GM19099 (cell line): ENCODE data around the gene VSX2.

Experiments used
- POLR2A ChIP-seq: IDR thresholded peaks from 3 replicates; pipeline ENCODE4 v1.6.1; 2011; ENCODE audit warnings: low read depth; ENCODE audit not compliant: insufficient read length; ENCODE audit errors: extremely low read depth

VSX2 gene

GRCh38 chr14:74261288-74261687 is 22.0 kb downstream of the VSX2 start:
- no peak for TF ChIP-seq POLR2A

DNA sequence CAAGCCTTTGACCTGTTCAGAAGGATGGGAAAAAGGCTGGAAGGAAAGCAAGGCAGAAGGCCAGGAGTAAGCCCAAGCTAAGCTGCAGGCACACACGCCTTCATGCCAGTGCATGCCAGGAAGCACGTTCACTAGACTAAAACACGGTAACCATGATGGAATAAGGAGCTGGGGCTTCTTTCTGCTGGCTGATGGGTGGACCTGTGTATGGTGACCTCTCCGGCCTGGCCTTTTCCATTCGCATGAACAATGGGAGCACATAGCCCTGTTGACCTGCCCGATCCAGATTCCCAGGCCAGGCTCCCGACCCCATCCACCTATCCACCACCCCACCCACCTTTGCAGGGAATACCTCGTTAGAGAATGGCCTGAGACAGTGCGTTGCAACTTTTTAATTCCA is 22.8 kb downstream of the VSX2 start:
- TF ChIP-seq POLR2A = no peak

DNA sequence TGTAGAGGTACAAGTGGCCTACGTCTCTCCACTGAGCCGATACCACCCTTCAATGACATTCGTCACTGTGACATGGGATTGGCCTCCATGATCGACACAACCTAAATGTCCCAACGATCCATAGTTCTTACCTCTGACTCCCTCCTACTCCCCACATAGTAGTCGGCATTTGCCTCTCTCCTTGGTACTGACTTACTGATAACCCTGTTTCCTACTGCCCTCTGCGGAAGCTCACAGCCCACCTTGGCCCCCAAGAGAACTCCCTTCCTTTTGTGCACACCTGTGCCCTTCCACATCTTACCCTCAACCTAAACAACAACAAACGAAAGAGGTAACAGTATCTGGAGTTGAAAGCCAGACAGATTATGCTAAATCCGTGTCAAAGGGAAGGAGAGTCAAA is 23.9 kb downstream of the VSX2 start:
- no peak for TF ChIP-seq POLR2A

- TF ChIP-seq POLR2A = no peak
Observed at GRCh38 chr14:74263921-74264320, 24.7 kb downstream of the VSX2 start.

DNA sequence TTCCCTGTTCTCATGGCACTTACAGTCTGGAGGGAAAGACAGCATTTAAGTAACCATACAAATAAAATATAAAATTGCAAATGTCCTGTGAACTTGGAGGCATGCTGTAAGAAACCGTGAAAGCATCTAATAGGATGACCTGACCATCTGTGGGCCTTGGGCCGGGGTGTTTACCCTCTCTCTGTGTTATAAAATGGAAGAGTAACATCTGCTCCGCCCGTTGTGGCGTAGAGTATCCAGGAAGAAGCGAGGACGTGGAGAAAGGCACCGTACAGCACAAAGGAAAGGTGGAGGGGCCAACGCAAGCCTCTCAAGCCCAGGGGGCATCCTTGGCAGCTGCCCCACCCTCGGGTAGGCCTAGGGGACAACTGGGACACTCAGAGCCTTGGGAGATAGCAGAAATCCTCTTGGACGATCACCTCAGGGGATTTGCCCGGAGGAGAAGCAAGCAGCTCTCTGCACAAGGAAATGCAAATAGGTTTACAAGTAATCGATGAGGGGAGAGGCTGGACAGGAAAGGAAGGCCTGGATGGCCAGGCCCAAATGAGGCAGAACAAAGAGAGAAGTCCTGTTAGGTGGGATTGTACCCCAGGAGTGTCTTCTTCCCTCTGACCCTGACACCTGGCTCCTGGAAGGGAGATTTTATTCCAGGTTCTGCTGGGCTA is 26.2 kb downstream of the VSX2 start:
- no peak for TF ChIP-seq POLR2A

GRCh38 chr14:74267588-74267987 is 28.3 kb downstream of the VSX2 start:
- TF ChIP-seq POLR2A = no peak

- TF ChIP-seq POLR2A = no peak
Observed at GRCh38 chr14:74271365-74271764, 32.1 kb downstream of the VSX2 start.

- TF ChIP-seq POLR2A = no peak
Observed at GRCh38 chr14:74275241-74275841, 36.1 kb downstream of the VSX2 start.

DNA sequence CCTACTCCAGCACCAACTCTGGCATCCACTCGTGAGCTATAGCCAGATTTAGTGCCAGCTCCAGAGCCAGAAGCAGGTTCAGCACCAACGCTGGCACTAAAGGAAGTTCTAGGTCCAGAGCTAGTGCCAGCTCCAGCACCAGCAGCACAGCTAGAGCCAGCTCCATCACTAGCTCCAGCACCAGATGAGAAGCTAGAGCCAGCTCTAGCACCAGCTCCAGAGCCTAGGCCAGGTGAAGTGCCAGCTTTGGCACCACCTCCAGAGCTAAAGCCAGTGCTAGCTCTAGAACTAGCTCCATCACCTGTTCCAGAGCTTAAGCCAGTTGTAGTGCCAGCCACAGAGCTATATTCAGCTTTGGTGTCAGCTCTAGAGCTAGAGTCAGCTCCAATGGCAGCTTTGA is 38.8 kb downstream of the VSX2 start:
- TF ChIP-seq POLR2A = no peak

DNA sequence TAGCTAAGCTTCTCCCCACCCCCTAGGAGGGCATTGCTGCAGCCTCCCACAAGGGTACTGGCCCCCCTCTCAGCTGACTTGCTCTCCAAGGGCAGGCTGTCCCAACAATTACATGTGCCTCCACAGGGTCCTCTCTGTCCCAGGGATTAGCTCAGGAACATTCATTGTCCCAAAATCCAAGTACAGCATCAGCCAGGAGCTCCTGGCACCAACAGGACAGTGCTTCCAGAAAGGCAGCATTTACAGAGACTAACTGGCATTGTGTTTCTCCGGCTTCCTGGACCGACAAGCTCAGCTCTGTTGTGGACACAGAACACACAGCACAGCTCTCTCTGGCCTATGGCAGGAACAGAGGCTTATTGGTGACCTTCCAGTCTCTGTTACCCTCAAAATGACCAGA is 41.8 kb downstream of the VSX2 start:
- no peak for TF ChIP-seq POLR2A

DNA sequence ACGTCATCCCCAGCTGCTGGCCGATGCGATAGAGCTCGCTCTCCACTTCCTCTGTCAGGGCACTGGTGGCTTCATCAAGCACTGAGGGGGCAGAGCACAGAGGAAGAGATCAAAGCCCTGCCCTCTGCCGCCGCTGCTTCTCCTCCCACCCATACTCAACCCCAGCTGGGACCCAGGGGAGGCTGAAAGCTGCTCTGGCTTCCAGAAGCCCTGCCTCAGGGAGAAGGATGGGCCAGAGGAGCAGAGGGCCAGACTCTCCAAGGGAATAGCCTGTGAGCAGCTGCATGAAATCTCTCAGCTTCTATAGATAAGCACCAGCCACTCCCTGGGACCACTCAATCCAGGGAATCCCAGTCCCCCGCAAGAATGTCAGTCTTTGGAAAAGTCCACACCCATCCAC is 47.5 kb downstream of the VSX2 start:
- TF ChIP-seq POLR2A = no peak

- TF ChIP-seq POLR2A = no peak
Observed at GRCh38 chr14:74289801-74290200, 50.6 kb downstream of the VSX2 start.

DNA sequence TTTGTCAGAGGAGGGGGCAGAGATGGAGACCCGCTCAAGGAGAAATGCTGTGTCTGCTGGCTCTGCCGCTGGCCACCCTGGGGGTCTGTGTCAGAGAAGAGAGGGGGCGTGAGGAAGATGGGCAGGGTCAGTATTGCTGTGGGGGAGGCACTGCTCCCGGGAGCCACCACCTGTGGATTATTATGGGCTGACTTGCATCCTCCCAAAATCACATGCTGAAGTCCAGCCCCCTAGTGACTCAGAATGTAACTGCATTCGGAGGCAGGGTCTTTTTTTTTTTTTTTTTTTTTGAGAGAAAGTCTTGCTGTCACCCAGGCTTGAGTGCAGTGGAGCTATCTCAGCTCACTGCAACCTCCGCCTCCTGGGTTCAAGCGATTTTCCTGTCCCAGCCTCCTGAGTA is 51.2 kb downstream of the VSX2 start:
- no peak for TF ChIP-seq POLR2A

DNA sequence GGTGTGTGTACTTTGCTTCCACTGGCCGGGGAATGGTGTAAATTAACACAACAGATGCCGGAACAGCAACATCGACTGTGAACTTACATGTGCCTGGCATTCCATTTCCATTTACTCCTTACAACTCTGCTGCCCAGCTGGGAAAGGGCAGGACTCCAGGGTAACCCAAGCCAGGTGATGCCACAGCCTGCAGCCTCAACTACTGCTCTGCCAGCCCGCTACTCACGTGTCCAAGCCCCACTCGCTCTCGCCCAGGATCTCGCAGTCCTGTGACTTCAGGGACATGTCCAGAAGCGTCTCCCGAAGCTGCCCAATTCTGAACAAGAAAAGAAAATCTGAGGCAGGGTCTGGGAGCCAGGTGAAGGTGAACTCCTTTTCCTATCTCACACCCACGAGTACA is 52.8 kb downstream of the VSX2 start:
- no peak for TF ChIP-seq POLR2A

GRCh38 chr14:74293606-74294005 is 54.4 kb downstream of the VSX2 start:
- TF ChIP-seq POLR2A = no peak

DNA sequence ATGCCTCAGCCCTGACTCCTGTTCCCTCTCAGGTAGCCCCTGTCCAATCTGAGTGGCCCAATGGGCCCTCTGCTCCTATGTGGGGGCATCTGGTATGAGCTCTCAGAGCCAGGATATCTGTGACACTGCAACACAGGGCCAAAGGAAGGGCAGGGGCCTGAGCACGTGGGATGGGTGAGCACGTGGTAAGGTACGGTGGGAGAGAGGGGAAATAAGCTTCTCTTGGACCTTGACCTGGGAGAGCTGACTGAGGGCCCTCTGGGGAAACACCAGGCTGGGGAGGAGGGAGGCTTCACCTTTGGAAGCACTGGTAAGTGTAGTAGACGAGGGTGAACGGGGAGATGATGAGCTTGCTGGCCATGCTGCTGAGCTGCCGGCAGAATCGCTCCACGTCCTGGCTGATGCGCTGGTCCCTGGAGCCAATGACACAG is 56.8 kb downstream of the VSX2 start:
- TF ChIP-seq POLR2A = no peak

- no peak for TF ChIP-seq POLR2A
Observed at GRCh38 chr14:74297986-74298385, 58.7 kb downstream of the VSX2 start.
